NCI-H2081 treated with DMSO at 0.1 percent for 48 hours (cell line): Measurements from ENCODE around the gene ZNF556.
A peak's percentile ranks its signal among the peaks of the same experiment; 100 is the strongest.
"Not testable (repeated sequence)": the region's sequence is repeated elsewhere in the genome, so short reads cannot be mapped to it uniquely, and the experiment has no call there.

Experiments
- DNase-seq: peaks from one replicate; lab custom pipeline; 2025; lab: John Stamatoyannopoulos, UW

The ZNF556 gene

DNA sequence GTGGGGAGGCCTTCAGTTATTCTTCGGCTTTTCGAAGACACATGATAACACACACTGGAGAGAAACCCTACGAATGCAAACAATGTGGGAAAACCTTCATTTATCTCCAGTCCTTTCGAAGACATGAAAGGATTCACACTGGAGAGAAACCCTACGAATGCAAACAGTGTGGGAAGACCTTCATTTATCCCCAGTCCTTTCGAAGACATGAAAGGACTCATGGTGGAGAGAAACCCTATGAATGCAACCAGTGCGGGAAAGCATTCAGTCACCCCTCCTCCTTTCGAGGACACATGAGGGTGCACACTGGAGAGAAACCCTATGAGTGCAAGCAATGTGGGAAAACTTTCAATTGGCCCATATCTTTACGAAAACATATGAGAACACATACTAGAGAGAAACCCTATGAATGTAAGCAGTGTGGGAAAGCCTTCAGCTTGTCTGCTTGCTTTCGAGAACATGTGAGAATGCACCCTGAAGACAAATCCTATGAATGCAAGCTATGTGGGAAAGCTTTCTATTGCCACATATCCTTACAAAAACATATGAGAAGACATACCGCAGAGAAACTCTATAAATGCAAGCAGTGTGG lies 14.0 kb upstream of the ZNF556 start:
- no peak for DNase-seq

GRCh38 chr19:2854849-2855248 lies 12.3 kb upstream of the ZNF556 start:
- no peak for DNase-seq

- DNase-seq = no peak
Observed at GRCh38 chr19:2856457-2857050, 10.6 kb upstream of the ZNF556 start.

GRCh38 chr19:2858864-2859263 lies 8.3 kb upstream of the ZNF556 start:
- no peak for DNase-seq

GRCh38 chr19:2863816-2864215 lies 3.3 kb upstream of the ZNF556 start:
- DNase-seq = no peak

DNA sequence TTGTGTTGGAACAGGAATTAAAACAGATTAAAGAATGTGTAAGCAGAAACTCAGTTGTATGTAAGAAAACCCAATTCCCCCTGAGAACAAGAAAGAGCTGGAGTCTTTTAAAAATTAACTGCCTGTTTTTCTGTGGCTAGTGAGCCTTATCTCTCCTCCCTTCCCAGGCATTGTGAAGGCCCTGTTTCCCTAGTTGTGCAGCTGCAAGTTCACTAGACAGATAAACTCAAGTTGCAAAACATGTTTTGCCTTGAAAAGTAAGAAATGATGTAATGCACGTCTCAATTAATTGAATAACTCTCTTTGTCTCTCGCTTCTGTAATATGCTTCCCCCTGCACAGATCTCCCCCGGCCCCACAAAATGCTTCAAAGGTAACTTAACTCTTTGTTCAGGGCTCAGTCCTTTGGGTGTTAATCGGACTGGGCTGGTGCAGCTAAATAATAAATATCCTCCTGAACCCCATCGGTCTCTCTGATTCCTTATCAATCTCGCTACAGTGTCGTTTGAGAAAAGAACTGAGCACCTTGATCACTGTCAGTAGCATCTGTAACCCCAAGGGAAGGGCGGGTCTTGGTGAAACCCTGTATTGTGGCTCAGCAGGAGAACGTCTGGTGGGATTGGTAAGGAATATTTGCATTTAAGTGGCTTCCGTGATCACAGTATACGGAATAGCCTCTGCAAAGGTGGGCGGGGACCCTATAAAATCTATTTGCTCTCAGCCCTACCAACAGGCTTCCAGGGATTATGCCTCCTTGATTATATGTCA lies 1.6 kb upstream of the ZNF556 start:
- no peak for DNase-seq

DNA sequence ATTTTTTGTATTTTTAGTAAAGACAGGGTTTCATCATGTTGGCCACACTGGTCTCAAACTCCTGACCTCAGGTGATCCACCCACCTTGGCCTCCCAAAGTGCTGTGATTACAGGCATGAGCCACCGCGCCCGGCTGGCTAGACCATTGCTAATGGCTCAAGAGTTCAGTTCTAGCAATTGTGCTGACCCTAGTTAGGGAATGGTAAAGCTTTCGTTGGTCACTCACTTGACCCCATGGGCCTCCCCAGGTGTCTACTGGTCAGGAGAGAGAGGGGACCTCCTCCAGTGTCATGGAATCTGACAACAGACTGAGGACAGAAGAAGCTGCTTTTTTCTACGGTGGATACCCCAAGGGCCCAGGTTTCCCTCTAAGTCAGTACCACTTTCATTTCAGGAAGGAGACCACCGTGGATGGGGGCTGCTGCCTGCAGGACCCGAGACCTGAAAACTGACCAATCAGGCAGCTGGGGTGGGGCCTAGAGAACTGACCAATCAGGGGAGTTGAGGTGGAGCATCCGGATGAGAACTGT lies 575 bp upstream of the ZNF556 start:
- no peak for DNase-seq

DNA sequence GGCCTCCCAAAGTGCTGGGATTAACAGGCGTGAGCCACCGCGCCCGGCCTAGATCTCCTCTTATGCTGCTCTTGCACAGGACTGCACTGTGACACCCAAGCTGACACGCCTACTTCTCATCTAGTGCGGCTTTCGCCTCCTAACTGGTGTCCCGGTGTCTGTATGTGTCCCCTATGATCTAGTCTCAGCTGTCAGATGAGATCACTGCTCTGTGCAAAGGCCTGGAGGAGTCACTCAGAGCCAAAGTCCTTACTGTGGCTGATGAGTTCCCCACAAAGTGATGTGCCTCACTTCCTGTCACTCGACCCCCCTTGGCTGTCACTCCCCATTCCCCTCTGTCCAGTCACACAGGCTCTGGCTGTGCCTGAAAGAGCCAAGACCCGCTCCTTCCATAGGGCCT lies 2.5 kb downstream of the ZNF556 start:
- no peak for DNase-seq

DNA sequence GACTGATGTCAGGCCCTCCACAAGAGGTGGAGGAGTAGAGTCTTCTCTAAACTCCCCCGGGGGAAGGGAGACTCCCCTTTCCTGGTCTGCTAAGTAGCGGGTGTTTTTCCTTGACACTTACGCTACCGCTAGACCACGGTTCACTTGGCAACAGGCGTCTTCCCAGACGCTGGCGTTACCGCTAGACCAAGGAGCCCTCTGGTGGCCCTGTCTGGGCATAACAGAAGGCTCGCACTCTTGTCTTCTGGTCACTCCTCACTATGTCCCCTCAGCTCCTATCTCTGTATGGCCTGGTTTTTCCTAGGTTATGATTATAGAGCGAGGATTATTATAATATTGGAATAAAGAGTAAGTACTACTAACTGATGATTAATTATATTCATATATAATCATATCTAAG lies 5.0 kb downstream of the ZNF556 start:
- DNase-seq = not testable (repeated sequence)

DNA sequence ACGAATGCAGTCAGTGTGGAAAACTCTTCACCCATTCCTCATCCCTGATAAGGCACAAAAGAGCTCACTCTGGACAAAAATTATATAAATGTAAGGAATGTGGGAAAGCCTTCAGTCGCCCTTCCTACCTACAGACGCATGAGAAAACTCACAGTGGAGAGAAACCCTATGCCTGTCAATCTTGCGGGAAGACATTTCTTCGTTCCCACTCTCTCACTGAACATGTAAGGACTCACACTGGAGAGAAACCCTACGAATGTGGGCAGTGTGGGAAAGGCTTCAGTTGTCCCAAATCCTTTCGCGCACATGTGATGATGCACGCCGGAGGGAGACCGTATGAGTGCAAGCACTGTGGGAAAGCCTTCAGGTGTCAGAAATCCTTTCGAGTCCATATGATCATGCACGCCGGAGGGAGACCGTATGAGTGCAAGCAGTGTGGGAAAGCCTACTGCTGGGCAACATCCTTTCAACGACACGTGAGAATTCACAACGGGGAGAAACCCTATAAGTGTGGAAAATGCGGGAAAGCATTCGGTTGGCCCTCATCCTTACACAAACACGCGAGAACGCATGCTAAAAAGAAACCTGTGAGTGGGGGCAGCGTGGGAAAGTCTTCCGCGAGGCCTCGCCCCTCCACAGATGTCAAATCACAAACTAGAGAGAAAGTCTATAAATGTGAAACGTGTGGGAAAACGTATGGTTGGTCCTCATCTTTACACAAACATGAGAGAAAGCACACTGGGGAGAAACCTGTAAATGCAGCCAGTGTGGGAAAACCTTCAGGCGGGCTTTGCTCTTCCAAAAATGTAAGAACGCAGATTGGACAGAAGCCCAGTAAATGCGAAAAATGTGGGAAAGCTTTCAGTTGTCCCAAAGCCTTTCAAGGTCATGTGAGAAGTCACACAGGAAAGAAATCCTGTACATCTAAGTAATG lies 10.5 kb downstream of the ZNF556 start:
- no peak for DNase-seq

DNA sequence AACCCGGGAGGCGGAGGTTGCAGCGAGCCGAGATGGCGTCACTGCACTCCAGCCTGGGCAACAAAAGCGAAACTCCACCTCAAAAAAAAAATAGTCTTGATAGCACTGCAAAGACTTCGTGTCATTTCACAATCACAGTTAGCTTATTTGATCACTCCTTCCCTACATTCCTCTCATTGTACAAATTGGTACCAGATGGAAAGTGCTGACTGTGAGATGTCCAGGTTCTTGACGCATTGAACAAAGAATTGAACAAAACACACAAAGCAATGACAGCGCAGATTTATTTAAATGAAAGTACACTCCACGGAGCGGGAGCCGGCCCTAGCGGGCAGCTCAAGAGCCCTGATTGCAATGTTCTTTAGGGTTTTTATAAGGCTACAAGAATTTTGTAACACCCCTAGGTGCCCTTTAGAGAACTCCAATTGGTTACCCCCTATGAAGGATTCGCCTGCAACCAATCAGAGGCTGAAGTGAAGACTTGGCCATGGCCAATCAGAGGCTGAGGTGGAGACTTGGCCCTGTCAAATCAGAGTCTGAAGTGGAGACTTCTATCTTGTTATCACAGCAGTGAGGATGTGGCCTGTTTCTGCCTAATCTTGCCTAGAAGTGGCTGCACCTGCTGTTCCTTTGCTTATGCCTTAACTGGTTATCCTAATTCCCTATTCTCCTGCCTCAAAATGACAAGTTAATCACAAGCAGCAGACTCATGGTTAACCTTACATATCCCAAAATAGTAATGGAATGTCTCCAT lies 16.7 kb downstream of the ZNF556 start:
- DNase-seq = no peak

DNA sequence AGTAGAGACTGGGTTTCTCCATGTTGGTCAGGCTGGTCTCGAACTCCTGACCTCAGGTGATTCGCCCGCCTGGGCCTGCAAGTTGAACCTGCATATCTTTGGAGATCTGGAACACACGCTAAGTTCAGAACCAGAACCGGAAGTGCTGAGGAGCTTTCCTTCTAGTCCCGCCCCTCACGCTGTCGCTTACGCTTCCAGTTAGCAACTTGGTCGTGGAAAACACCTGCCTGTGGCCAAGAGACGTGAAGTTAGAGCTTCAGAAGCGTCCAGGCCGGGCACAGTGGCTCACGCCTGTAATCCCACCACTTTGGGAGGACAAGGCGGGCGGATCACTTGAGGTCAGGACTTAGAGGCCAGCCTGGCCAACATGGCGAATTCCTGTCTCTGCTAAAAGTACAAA lies 18.6 kb downstream of the ZNF556 start:
- no peak for DNase-seq

DNA sequence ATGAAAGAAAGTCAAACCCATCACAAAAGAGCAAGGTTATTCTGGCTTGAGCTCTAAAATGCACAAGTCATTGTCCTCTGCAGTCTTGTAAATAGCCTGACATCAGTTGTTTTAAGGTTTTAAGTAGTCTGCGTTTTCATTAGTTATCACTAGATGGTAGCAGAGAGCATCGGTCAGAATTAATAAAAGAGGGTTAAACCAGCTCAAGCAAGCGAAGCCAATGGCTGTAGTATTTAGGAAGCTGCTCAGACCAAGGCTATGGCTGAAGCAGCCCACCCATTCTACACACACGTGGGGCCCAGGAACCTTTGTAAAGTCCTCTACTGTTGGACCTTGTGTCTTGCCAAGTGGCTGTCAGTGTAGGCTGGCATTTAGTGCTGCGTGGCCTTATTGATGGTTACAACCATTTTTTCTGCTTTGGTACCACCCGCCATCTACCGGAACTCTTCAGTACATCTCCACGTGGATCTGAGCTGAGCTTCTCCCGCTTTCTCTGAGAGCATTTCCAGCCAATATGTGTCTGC lies 20.3 kb downstream of the ZNF556 start:
- peak; percentile 66 for DNase-seq

DNA sequence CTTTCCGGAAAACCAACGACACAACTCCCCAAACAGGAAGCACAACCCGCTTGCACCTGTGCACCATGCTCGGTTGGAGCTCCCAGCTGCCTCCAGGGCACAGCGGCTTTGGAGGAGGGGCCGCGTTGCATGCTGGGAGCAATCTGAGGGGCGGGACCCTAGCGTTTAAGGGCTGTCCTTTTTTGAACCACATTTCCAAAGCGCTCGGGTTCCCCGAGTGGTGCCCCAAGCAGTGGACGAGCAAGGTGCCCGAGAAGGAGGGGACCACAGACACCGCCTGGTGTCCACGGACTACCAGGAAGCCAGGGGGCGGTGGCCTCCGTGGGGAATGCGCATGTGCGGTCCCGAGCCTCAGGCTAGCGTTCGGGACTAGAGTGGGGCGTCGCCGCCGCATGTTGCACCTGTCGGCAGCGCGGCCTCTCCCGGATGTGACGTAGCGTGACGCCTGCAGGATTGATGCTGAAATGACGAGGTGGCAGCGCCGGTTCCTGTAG lies 21.6 kb downstream of the ZNF556 start:
- DNase-seq = no peak

- DNase-seq = not testable (repeated sequence)
Observed at GRCh38 chr19:2890531-2890930, 23.4 kb downstream of the ZNF556 start.

DNA sequence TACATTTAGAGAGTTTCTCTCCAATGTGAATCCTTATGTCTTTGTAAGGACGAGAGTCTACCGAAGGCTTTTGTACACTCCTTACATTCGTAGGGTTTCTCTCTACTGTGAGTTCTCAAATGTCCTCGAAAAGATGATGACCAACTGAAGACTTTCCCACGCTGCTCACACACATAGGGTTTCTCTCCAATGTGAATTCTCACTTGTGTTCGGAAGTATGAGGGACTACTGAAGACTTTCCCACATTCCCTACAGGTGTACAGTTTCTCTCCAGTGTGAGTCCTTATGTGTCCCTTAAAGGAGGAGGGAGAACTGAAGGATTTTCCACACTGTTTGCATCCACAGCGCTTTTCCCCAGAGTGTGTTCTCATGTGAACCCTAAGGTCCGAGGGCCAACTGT lies 29.6 kb downstream of the ZNF556 start:
- no peak for DNase-seq

- DNase-seq = peak; percentile 87
Observed at GRCh38 chr19:2900296-2901252, 33.4 kb downstream of the ZNF556 start, which contains the start of gene ZNF57. ZNF57 (plus strand) TSS chr19:2900928; CDS start chr19:2901046, 118 bp downstream.

GRCh38 chr19:2902590-2903218 lies 35.6 kb downstream of the ZNF556 start:
- no peak for DNase-seq

DNA sequence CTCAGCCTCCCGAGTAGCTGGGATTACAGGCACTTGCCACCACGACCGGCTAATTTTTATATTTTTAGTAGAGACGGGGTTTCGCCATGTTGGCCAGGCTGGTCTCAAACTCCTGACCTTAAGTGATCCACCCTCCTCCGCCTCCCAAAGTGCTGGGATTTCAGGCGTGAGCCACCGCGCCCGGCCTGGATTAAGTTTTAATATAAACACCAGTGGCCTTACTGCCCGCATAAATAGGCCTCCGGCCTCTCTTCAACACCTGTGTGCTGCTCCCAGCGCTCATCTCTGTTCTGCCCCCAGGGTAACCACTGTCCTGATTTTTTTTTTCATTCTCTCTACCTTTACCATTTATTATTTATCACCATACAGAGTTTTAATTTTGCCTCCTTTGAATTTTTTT lies 36.2 kb downstream of the ZNF556 start:
- not testable (repeated sequence) for DNase-seq
